Pancreas (tissue), 10 donors: ENCODE measurements around the gene TMEM9. TPM values are rescaled to one million over a fixed set of nuclear protein-coding genes. Genes with fewer than 3 reads are reported as not detected.

Experiments
- ATAC-seq, 4 donors: fragments of 200-7000 bp; cut with Tn5 transposase; one replicate each; pipeline versions ENCODE4 v1.8.0 to v1.9.1; 2020; ENCODE audit warnings: mild to moderate bottlenecking in 4 of 4, moderate library complexity in 4 of 4
- DNase-seq, 6 donors: peaks; one replicate each; pipeline ENCODE4 v3.0.0-alpha.2; 2020
- FAIRE-seq: peaks from 2 replicates; lab custom pipeline; 2012; peaks lifted over from hg19 to GRCh38; lab: Jason Lieb, UNC
- H3K27ac ChIP-seq, 4 donors: fragments of 200-600 bp; sonication (generic); 1 replicate in 3 of 4; 2 replicates in 1 of 4; pipeline versions ENCODE4 v1.5.0 to v1.8.0; 2020
- H3K27me3 ChIP-seq, 4 donors: fragments of 200-600 bp; one replicate each; pipeline ENCODE4 v1.8.0; 2021
- H3K36me3 ChIP-seq, 3 donors: fragments of 200-600 bp; sonication (generic) in 1 of 3; one replicate each; pipeline versions ENCODE4 v1.5.0 to v1.8.0; 2020 to 2021
- H3K4me1 ChIP-seq, 3 donors: fragments of 200-600 bp; one replicate each; pipeline ENCODE4 v1.8.0; 2021
- H3K4me3 ChIP-seq, 4 donors: fragments of 200-600 bp; sonication (generic) in 2 of 4; one replicate each; pipeline versions ENCODE4 v1.5.0 to v1.8.0; 2020 to 2021
- H3K9me3 ChIP-seq, 4 donors: fragments of 200-600 bp; one replicate each; pipeline ENCODE4 v1.8.0; 2021
- CTCF ChIP-seq, 4 donors: fragments of 200-600 bp; sonication (generic) in 3 of 4; IDR thresholded peaks; one replicate each; pipeline versions ENCODE4 v1.5.0 to v1.8.0; 2021; ENCODE audit warnings: antibody characterized with exemption in 4 of 4
- WGBS, 2 donors: extraction: QIAGEN DNeasy Blood & Tissue Kit; methylation state at CpG; one replicate each; pipeline ENCODE4 v1.1.7; 2013; 5-methylcytosine and 5-hydroxymethylcytosine counted together
- intact Hi-C, 3 donors: fragments of 100-400 bp; cut with DNase I; formaldehyde crosslinking; loops; one replicate each; pipeline versions ENCODE4 v1.11.1 to v1.14.2; 2022
- polyA plus RNA-seq, 2 donors: library from polyadenylated mRNA; stranded (reverse); fragments of 200-250 nt; gene quantifications; one replicate each; pipeline ENCODE4 v1.2.3, GENCODE V29; 2013
- total RNA-seq, 6 donors: library from RNA; stranded (reverse); fragmentation: NEBNext Ultra II Directional in 4 of 6; extraction: Animal tissue kit (Norgen Biotek cat#: 25700) in 4 of 6; gene quantifications; one replicate each; pipeline versions ENCODE4 v1.2.1 to v1.2.4, GENCODE V29; 2021 to 2023
- donor health status: healthy with polysubstance abuse.
- donor health status: DM: no; HTN: no; CAD: no; lungs with moderate emphysema.
- donor health status: DM: no; HTN: no; CAD: no.
- donor health status: control.
- donor health status: control.
- donor health status: Bipolar disorder and iron deficiency.
- donor health status: DM: yes; HTN: yes; CAD: no.
- donor health status: DM: no; HTN: no; CAD: no.
- donor health status: DM: no; HTN: no; CAD: no.
- donor health status: DM: yes; HTN: yes; CAD: no.

The TMEM9 gene
- total and polyA plus RNA-seq, 8 donors = 21.3 to 87.7 (median 37.5) TPM

- TF ChIP-seq CTCF (IDR thresholded peaks at IDR 0.05) = no peak
- Histone ChIP-seq H3K27ac (no peak overlapping the region), H3K27me3 (no peaks in the 10 kb centered on the region), H3K4me1 (no peaks in the 10 kb centered on the region), H3K9me3 (no peaks in the 10 kb centered on the region), H3K4me3 (no peak overlapping the region), H3K36me3 (no peaks in the 10 kb centered on the region)
- DNase-seq (peak in 1 of 6 donors; percentile 7), FAIRE-seq (no peak), ATAC-seq (no peak)
- WGBS, 2 donors = 86% methylated on average over 3 of the region's 3 CpGs
- intact Hi-C loops = loop anchor here in 1 of 3 donors (5.0 kb wide), 1 partner anchor 36 kb away; no protein-coding TSS in a partner anchor
Observed at GRCh38 chr1:201183209-201183608, 28.9 kb upstream of the TMEM9 start.

GRCh38 chr1:201181726-201182125 is 27.5 kb upstream of the TMEM9 start:
- no peaks in the 10 kb centered on the region for H3K4me1 ChIP-seq
- intact Hi-C loops = loop anchor here in 1 of 3 donors (5.0 kb wide), 1 partner anchor 34 kb away; no protein-coding TSS in a partner anchor
- no peak overlapping the region for H3K4me3 ChIP-seq
- 63 to 72% methylated on average over 2 of the region's 2 CpGs for WGBS, 2 donors
- ATAC-seq = no peak
- no peak for TF ChIP-seq CTCF (IDR thresholded peaks at IDR 0.05)
- no peaks in the 10 kb centered on the region for H3K27me3 ChIP-seq
- no peaks in the 10 kb centered on the region for H3K9me3 ChIP-seq
- peak in 1 of 6 donors; percentile 21 for DNase-seq
- H3K27ac ChIP-seq = no peak overlapping the region
- no peaks in the 10 kb centered on the region for H3K36me3 ChIP-seq
- FAIRE-seq = no peak

GRCh38 chr1:201181323-201181722 is 27.0 kb upstream of the TMEM9 start:
- Histone ChIP-seq H3K27me3 (no peaks in the 10 kb centered on the region), H3K9me3 (no peaks in the 10 kb centered on the region), H3K4me3 (no peak overlapping the region), H3K27ac (no peak overlapping the region), H3K36me3 (no peaks in the 10 kb centered on the region), H3K4me1 (no peaks in the 10 kb centered on the region)
- intact Hi-C loops = loop anchor here in 1 of 3 donors (5.0 kb wide), 1 partner anchor 34 kb away; no protein-coding TSS in a partner anchor
- DNase-seq (no peak), ATAC-seq (no peak), FAIRE-seq (no peak)
- TF ChIP-seq CTCF (IDR thresholded peaks at IDR 0.05) = no peak
- 69 to 83% methylated on average over 1 of the region's 1 CpG for WGBS, 2 donors

- 93 to 98% methylated on average over 6 of the region's 6 CpGs for WGBS, 2 donors
- DNase-seq (peak in 1 of 6 donors; percentile 45), ATAC-seq (no peak), FAIRE-seq (no peak)
- H3K36me3 ChIP-seq = no peaks in the 10 kb centered on the region
- H3K4me3 ChIP-seq = no peak overlapping the region
- H3K9me3 ChIP-seq = no peaks in the 10 kb centered on the region
- no peaks in the 10 kb centered on the region for H3K4me1 ChIP-seq
- TF ChIP-seq CTCF (IDR thresholded peaks at IDR 0.05) = no peak
- intact Hi-C loops = loop anchor here in 1 of 3 donors (5.0 kb wide), 1 partner anchor 34 kb away; no protein-coding TSS in a partner anchor
- H3K27ac ChIP-seq = no peak overlapping the region
- H3K27me3 ChIP-seq = no peaks in the 10 kb centered on the region
Observed at GRCh38 chr1:201180901-201181300, 26.6 kb upstream of the TMEM9 start.

GRCh38 chr1:201180141-201180540 is 25.9 kb upstream of the TMEM9 start:
- Histone ChIP-seq H3K4me1 (no peaks in the 10 kb centered on the region), H3K9me3 (no peaks in the 10 kb centered on the region), H3K27ac (no peak overlapping the region), H3K27me3 (no peaks in the 10 kb centered on the region), H3K4me3 (no peak overlapping the region), H3K36me3 (no peaks in the 10 kb centered on the region)
- no peak for ATAC-seq
- no peak for TF ChIP-seq CTCF (IDR thresholded peaks at IDR 0.05)
- no peak for DNase-seq
- no peak for FAIRE-seq
- intact Hi-C loops = loop anchor here in 1 of 3 donors (5.0 kb wide), 1 partner anchor 33 kb away; no protein-coding TSS in a partner anchor
- 60 to 61% methylated on average over 1 of the region's 1 CpG for WGBS, 2 donors
